HTR-8/SVneo (cell line): ENCODE data around the gene CTSZ.
"Not testable (repeated sequence)": the region's sequence is repeated elsewhere in the genome, so short reads cannot be mapped to it uniquely, and the experiment has no call there.

Experiments used
- DNase-seq: peaks from one replicate; pipeline ENCODE4 v3.0.0; 2011; ENCODE audit warnings: low spot score, mixed read lengths; ENCODE audit not compliant: insufficient read length
- FAIRE-seq: peaks from 2 replicates; lab custom pipeline; 2011; peaks lifted over from hg19 to GRCh38; lab: Jason Lieb, UNC

CTSZ gene

DNA sequence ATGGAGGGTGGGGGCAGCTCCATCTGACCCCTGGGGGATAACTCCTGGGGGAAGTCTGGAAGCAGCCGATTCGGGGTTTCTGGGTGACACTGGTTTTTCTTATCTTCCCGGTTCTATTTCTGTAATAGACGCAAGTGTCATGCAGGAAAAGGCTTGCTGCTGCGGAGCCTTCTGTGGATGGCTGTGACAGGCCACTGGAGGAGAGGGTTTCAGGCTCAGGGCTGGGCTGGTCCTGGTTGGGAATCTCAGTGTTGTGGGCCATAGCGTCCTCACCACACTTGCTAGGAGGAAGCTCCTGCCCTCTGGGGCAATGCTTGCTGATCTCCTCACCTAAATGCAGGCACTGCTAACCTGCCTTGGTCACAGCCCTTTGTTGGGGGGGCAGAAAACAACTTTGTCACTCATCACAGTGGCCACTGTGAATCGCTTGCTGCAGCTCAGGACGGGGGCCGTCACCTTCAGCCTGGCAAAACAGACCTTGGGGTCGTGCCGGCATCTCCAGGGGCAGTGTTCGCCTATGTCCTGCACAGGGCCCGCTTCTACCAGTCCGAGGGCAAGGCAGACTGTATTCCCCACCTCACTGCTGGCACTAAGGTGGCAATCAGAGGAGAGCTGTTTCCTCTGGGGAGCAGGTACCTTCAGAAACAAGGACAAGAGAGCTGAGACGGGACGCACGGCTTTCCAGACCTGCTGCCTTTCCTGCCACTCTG lies 7.8 kb upstream of the CTSZ start:
- FAIRE-seq (no peak), DNase-seq (no peak)

DNA sequence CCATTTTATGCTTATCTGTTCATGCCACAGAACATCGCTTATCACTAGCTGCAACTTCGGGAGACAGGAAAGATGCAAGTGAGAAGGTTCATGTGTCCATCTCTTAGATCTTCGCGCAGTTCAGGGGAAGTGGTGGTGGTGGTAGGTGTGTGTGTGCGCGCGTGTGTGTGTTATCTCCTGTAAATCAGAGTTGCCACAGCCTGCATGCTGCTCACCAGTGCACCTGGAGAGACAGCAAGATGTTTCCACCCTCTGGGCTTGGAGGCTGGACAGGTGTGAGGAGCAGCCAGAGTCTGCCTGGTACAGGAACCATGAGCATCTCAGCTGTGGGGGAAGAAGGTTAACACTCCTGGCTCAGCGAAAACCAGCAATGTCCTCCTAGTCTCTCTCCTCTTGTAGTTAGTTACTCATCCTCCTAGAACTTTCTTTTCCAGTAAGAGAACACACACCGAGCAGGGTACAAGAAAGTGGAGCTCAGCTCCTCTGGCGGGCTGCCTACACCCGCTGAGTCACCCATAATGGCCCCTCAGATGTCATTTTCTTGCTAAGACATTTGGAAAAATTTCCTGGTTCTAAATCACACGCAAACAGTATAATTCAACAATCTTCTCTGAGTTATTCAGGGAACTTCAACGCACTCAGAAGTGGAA lies 7.0 kb upstream of the CTSZ start:
- peak; percentile 83 for FAIRE-seq
- no peak for DNase-seq

DNA sequence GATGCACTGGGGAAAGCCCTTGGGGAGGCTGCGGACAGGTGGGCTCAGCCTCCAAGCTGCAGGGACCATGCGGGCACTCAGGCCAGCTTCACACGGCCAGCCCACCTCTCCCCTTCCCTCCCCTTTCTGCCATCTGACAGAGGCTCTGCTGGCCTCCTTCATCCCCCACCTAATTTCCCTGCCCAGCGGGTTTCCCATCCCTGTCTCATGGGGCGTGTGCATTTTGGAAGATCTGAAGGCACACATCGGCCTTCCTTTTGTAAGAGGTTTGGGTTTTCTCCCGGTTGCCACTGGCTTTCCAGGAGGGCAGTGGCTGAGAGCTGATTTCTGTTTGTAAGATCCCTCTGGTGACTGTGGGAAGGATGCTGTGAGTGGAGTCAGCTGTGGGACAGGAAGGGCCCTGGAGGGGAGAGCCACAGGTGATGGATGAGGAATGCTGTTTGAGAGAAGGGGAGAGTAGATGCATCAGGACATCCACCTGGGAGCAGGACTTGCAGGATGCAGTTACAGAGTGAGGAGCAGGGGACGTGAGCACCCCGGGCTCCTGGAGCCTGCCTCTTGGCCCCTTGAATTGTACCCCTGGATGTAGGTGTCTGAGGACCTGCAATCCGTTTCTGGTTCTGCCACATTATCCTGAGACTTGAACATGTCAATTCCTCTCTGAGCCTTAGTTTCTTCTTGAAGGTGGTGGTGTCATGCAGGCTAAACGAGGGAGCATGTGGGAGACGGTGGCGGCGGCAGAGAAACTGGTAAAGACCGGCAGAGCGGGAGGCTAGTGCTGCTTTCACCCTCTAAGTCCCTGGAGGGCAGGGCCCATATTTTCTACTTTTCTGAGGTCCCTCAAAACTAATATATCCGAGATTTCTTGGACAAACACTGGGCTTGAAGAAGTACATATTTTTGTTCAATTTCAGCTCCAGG lies 6.2 kb upstream of the CTSZ start:
- DNase-seq (no peak), FAIRE-seq (no peak)

DNA sequence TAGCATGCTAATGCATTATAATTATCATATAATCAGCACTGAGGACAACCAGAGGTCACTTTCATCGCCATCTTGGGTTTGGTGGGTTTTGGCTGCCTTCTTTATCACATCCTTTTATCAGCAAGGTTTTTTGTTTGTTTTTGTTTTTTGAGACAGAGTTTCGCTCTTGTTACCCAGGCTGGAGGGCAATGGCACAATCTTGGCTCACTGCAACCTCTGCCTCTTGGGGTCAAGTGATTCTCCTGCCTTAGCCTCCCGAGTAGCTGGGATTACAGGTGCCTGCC lies 4.8 kb upstream of the CTSZ start:
- not testable (repeated sequence) for FAIRE-seq

GRCh38 chr20:59010995-59011873 lies 4.2 kb upstream of the CTSZ start:
- peak; percentile 98 for FAIRE-seq
- DNase-seq, result peak; percentile 96

More for the DNA sequence above, 4.8 kb upstream of the CTSZ start:
- DNase-seq, result not testable (repeated sequence)

DNA sequence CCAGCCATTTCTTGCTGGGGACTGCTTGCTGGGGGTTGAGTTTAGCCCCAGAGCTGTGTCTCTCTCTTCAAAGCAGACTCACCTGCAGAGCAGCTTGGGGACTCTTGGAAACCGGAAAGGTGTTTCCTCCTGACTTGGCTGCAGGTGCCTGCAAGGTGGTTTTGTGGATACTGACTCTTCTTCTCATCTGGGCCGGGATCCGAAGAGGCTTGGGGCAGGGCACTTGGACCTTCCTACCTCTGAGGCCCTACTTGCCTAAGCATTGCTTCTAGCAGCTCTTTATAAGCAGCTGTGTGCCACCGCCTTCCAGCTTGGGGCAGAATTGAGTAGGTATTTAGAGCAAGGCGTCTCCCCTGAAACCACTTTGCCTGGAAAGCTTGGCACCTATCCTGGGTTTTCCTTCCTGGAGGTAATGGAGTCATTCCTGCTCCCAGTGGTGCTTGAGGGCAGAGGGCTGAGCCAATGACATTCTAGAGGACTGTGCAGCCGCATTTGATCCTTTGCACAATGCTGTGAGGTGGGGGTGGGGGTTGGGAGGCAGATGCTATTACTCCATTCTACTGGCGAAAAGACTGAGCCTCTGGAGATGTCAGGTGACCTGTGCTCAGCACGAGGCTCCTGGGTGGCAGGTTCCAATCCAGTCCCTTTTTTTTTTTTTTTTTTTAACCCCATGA lies 3.4 kb upstream of the CTSZ start:
- DNase-seq, result no peak
- FAIRE-seq, result no peak

DNA sequence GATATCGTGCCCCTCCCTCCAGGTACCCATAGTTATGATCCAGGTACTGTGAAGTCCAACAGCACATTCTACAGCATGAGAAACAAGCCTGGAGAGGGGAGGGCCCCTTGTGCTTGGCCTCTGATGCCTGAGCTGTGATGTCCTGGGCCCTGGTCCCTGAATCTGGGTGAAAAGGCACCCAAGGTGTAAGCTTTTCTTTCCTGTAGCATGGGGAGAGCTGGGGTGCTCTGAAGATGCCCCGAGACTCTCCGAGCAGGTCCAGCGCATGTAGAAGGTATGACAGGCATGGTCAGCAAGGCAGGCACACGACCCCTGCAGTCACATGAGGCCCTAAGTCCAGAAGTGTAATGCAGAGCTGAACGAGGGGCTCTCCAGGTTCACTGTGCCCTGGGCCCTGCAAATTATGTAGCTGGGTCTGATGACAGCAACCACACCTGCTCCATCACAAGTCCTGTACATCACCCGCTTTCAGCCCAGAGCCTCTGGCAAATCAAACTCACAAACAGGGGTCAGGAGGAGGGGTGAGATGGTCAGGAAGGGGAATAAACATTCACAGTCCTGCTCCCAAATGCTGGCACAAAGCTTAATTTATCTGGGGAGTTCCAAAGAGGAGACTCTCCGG lies 1.8 kb upstream of the CTSZ start:
- DNase-seq (no peak), FAIRE-seq (peak; percentile 4)

DNA sequence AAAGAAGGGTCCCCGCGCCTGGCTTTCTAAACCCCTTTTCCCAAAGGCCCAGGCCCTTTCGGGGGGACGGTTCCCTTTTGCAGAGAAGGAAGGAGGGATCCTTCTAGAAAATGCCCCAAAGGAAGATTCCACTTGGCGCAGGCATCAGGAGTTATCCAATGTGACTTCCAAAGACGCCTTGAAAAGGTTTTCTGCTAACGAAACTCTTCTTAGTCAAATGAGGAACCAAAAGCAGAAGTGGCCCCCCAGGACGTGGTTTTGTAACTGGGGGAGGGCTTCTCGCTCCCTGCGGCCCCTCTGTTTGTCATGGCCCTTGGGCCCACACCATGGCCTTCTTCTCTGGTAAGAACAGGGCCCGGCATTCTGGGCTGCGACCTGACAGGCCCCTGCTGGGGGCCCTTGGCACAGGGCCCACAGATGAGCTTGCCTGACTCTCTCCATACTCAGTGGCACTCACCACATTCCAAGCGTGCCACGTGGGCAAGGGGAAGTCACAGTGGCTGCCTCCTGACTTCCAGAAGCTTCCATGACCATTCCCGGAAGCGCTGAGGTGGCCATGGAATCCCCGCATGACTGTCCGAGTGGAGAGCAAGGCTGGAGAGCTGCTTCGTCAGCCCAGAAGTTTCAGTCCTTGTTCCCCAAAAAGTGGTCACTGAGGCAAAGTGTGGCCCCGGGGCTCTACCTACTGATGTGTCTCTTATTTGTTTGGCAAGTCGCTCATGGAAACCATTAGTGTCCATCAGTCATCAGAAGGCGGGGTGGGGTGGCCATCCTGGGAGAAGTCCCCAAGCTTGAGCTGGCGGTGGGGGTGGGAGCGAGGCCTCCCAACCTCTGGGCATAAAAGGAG lies 834 bp upstream of the CTSZ start:
- no peak for FAIRE-seq
- DNase-seq, result no peak

- peak; percentile 20 for FAIRE-seq
These were observed 739 bp downstream of the CTSZ start for GRCh38 chr20:59006167-59006863.

DNA sequence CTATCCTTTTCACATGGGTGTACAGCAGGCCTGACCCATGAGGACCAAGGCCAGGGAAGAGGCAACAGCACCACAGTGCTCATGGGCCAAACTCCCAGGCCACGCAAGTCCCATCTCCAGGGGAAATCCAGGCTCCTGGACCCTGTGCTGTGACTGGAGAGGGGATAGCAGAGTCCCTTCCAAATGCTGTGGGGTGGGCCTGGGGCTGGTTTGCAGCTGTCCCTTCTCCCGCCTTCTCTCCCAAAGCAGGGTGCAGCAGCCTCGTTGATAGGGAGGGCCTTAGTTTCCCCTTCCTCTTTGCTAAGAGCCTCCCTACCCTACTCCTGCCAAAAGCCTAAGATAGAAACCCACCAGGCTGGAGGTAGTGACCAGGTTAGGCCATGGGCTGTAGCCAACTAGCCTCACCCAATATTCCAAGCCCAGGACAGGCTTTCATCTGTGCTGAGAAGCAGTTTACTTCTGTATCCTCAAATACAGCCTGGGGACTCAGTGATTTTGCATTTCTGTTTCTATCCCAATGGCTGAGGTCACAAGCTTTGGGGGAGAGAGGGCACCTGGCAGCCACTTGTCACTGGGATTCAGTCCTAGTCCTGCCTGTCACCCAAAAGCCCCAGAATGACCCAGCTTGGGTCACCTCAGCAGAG lies 1.4 kb downstream of the CTSZ start:
- no peak for DNase-seq
- FAIRE-seq, result peak; percentile 23

More at GRCh38 chr20:59006167-59006863, 739 bp downstream of the CTSZ start:
- DNase-seq, result no peak

DNA sequence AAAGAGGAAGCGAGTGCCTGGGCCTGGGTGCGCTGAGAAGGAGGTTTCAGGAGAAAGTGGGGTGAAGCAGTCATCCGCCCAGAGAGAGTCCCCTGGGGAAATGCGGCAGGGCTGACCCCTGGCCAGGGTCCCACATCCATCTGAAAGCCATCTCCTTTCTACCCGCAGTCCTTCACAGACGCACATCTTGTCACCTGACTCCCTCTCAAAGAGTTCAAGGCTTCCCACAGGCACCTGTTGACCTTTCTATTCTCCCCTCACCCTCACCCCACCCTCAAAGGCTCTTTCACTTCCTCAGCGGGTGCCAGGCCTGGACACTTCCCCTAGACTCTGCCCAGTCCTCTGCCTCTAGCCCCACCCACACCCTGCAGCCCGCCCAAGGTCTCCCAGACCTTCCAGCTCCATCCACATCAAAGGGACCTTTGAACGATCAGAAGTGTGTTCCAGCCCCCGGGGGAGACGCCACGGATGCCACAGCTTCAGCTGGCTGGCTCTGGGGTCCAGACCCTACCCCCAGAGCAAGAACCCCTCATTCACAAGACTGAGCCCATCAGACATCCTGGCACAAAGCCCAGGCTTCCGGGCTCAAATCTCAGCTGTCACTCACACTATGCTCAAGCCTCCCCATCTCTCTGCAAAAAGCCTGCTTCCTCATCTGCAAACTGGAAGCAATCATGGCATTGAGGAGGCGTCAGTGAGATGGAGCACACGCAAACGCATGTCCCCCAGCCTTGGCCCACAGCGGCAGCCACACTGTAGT lies 2.1 kb downstream of the CTSZ start:
- FAIRE-seq (peak; percentile 86), DNase-seq (no peak)

DNA sequence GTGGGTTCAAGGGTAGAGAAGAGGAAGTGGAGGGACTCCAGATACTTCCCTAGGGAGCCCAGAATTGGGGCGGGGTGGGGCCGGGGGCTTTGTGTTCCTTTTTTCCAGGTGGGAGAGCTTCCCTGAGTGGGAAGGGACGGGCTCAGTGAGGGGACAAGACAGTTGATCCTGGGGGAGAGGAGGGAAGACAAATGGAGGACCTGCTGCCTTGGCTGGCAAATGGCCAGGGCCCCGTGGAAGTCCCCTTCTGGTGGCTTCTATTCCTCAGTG lies 2.6 kb downstream of the CTSZ start:
- no peak for DNase-seq
- no peak for FAIRE-seq

- no peak for DNase-seq
- FAIRE-seq, result peak; percentile 46
These were observed 3.1 kb downstream of the CTSZ start for GRCh38 chr20:59003836-59004492.

DNA sequence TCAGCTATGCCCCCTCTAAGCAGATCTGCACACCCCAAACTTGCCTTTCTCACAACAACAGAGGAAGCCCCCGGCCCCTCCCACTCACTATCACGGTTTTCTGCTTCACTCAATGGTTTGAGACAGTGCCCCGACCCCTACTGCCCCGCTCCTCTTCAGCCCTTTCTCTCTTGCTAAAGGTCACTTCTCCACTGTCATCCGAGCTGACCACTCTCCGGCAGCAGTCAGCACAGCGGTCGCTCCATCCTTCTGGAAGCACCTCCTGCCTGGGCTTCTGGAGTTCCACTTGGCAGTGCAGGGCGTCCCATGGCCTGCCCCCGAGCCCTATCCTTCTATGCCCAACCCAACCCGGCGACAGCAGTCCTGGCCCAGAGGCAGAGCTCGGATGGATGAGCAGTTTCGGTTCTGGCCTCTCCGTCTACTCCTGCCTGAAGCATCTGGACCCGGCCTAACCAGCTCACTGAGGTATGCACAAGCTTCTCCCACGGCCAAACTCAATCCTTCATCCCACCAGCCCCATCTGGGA lies 4.1 kb downstream of the CTSZ start:
- peak; percentile 58 for FAIRE-seq
- no peak for DNase-seq

- no peak for DNase-seq
- FAIRE-seq, result peak; percentile 83
These were observed 4.7 kb downstream of the CTSZ start for GRCh38 chr20:59002388-59002787.
